Stimulated activated CD4-positive, alpha-beta T cell treated with anti-CD3 and anti-CD28 coated beads, Interleukin-2, amount 100 ng/mL, for 24 hours (primary cell): ENCODE results near the gene PYCARD.
"Not testable (repeated sequence)": the region's sequence is repeated elsewhere in the genome, so short reads cannot be mapped to it uniquely, and the experiment has no call there.

ENCODE experiments used
- DNase-seq, 2 donors: peaks; one replicate each; pipeline ENCODE4 v3.0.0-alpha.2; 2020

Gene PYCARD

DNA sequence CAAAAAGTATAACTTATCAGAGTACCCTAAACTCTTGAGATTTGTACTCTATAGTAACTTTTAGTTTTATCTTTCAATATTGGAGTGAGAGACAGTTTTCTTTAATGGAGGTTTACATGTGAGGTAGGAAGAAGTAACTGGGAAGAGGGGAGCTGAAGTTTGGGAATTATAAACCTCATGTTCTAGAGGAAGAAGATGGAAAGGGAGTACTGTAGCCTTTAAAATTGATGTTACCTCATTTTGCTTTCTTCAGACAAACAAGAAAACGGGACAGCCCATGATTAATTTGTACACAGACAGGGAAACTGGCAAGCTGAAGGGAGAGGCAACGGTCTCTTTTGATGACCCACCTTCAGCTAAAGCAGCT lies 13.2 kb downstream of the PYCARD start:
- DNase-seq = no peak

DNA sequence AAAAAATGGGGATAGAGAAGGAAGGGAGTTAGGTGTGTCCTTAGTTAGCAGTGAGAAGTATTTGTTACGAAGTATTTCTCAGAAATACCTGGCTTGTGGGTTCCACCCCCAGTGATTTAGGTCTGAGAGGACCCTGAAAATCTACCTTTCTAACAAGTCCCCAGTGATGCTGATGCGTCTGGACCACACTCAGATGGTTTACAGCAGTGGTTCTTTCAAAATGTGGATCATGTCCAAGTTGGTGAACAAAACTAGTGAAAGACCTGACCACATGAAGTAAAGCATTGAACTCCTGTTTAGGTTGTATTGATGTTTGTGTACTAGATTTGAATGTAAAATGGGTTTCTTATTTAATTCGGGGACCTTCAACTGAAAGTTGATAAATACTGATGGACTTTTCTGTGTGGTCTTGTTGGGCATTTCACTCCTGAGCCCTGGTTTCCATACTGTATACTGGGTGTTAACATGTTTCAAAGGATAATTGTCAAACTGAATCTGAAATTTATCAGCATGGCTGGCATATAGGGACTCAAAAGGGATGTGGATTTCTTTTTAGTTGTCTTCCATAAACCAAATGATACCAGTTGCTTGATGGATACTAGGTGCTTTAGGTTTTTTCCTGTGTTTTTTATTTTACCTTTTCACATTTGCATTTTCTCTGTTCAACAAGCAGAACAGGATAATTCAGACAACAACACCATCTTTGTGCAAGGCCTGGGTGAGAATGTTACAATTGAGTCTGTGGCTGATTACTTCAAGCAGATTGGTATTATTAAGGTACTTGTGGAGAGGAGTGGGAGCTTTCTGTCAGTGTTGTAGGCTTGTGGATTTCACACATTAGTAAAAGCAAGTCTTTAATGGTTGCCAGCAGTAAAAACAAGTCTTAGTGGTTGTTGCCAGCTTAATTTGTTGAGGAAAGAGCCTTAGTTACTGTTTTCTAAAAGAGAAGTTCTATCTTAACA lies 13.8 kb downstream of the PYCARD start:
- DNase-seq = no peak

DNA sequence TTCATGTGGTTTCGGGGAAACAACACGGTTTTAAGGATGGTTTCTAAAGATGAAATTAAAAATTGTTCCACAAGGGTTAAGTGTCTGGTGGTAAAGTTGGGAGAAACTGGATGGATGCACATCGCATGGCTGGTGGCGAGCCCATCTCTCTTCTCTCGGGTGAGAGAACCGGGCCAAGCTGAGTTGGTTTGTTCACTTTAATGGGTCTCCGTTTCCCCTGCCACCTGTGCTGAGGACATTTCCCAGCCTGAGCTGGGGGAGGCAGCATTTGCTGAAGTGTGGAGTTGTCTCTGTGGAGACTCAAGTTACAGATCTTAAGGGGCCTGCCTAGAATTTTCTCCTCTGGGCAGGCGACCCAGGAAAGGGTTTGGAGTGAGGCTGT lies 14.8 kb downstream of the PYCARD start:
- DNase-seq = no peak

DNA sequence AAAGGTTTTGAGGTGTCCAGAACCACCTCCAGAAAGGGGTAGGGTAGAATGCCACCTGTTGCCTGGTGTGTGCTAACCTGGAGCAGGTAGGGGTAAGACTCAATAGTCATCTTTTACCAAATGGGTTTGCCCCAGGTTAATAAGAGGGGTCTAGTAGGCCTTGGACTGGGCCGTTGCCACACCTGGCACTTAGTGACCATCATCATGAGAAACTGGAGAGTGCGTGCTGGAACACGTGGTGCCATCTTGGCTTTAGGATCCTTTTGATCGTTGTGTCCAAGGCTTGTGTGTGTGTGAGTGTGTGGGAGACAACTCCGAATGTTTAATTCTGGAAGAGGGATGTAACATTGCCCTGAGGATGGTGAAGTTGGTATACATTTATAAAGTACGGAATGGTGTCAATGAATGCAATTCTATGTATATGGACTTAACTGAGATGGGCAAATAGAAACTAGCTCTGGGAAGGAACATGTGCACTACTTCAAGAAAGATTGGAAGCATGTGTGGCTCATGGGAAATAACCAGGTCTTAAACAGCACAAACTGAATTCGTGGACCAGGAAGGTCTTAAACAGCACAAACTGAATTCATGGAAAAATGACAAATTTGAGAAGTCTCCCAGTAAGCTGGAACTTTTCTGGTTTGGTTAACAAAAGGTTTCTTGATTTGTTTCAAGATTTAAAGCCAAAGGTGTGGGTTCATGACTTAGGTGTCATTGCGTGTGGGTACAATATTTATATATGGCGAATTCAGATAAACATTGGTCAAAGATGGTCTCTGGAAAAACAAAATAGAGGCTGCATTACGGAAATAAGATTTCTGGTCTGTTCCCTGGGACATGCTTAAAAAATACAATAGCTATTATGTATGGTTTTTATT lies 15.4 kb downstream of the PYCARD start:
- no peak for DNase-seq

DNA sequence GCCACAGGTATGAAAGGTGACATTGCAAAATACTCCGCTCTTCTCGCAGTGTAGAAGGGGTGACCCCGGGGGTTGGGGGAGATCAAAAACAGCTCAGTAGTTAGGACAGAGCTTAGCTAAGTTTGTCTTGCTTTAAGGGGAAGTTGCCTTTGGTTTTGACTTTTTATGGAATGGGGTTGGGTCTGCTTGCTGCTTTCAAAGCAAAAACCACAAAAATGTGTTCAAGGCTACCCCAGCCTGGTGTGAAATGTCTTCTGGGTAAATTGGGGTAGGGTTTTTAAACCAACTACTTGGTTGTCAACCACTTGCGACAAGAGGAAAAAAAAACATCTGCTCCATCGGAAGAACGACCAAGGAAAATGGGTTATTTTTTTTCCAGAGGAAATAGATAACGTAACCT lies 16.4 kb downstream of the PYCARD start:
- DNase-seq = no peak

DNA sequence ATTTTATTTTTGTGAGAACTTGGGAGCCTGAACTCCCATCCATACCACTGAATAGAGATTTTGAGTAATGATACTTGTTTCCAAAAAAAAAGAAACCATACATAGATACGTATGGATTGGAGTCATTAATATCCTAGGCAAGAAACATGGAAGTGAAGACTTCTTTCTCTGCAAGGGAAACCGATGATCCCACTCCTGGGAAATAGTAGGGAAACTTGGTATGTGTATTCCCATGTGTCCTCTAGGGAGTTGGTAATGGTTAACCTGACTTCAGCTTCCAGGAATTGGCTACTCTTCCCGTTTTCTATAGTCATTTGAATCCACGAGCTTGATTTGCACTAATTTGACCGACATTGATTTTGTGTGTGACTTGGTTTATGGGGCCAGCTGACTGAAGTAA lies 17.2 kb downstream of the PYCARD start:
- no peak for DNase-seq

DNA sequence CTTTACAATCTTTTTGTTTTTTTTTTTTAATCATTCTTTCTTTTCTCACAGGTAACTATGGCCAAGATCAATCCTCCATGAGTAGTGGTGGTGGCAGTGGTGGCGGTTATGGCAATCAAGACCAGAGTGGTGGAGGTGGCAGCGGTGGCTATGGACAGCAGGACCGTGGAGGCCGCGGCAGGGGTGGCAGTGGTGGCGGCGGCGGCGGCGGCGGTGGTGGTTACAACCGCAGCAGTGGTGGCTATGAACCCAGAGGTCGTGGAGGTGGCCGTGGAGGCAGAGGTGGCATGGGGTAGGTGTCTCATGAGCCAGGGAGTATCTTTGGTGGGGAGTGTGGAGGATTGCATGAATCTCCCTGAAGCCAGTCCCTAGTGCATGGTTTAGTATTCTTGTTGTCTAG lies 17.7 kb downstream of the PYCARD start:
- no peak for DNase-seq

DNA sequence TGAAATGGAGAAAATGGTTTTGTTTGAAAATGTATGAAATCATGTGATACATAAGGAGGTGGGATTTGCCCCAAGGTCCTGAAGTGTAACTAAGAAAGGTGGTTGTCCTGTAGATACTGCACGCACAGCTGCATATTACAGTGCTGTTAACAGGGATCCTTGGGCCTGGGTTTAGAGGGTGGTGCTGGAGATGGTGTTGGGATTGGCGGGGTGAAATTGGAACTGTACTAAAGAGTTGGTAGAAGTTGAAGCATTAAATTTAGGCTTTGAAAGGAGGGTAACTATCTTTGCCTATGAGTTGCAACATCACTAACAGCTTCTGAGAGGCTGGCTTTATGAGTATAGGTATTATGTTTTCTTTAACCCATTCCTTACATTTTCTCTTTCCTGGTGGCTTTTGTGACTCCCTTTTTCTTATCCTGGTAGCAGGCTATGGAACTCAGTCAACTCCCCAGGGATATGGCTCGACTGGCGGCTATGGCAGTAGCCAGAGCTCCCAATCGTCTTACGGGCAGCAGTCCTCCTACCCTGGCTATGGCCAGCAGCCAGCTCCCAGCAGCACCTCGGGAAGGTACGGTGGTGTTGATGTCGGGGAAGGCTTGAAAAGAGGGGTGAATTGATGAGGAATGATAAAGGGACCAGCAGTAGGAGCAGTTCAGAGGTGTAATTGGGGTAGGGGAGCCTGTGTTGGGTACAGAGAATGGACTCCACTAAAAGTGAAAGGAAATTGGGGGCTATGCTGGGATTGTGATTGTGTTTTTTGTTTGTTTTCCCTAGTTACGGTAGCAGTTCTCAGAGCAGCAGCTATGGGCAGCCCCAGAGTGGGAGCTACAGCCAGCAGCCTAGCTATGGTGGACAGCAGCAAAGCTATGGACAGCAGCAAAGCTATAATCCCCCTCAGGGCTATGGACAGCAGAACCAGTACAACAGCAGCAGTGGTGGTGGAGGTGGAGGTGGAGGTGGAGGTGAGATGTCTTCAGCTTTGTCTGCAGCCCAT lies 18.8 kb downstream of the PYCARD start:
- no peak for DNase-seq

DNA sequence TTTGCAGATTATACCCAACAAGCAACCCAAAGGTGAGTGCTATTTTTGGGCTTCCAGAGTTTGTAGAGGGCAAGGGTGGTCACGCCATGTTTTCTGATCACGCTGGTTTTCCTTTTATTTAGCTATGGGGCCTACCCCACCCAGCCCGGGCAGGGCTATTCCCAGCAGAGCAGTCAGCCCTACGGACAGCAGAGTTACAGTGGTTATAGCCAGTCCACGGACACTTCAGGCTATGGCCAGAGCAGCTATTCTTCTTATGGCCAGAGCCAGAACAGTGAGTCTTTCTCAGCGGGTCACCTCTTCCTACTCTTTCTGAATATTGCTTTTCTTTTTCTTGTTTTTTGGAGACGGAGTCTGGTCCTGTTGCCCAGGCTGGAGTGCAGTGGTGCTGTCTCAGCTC lies 20.2 kb downstream of the PYCARD start:
- DNase-seq = no peak

DNA sequence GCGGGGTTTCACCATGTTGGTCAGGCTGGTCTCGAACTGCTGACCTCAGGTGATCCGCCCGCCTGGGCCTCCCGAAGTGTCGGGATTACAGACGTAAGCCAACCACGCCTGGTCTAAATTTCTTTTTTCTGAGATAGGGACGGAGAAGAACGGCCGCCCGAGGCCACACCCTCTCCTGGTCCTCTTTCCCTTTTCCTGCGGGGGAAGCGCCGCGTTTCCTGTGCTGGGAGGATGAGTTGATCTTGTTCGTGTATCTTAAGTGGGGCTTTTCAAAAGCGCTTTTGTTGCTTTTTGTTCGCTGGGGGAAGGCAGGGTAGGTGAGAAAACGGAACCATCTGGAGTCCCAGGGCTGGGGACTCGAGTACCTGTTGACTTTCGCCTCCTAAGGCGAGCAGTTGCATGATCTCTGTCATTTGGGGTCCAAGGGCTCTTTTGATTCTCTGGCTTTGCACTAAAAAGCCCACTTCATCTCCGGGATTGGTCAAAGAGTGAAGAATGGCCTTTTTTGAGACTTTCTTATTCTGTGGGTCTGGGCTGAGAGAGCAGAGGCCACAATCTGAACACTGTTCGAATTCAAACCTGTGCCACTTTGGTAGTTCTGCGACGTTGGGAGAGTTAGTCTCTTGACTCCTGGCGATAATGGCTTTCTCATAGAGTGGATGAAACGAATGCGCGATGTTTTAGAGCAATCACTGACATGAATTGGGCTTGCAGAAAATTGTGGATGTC lies 21.3 kb downstream of the PYCARD start:
- peak; percentile 48 to 53 for DNase-seq

DNA sequence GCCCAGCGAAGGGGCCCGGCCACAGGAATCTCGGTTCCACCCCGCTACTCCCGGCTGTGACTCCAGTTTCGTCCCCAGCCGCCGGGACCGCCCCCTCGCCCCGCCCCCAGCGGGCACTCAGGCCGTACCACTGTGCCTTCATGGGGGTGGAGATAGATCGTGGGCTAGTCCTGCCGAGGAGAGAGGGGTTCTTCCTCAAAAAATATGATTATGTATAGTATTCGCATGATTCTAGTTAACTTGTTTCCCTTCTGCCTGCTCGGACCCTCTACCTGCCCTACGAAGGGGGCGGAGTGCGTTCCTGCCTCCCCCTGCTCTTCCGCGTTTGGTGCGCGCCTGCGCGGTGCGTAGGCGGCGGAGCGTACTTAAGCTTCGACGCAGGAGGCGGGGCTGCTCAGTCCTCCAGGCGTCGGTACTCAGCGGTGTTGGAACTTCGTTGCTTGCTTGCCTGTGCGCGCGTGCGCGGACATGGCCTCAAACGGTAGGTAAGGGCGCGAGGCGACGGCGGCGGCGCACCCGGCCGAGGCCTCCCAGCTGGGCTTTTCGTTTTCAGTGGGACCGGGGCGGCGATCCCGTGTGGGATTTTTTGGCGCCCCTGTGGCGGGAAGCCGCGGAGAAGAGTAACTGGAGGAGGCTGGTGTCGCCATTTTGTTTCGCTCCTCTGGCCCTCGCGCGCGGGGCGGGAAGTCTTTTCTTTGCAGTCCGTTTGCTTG lies 22.7 kb downstream of the PYCARD start, which contains the start of gene FUS:
TSS of gene FUS (plus strand) at position 393 of the 713 bp plus-strand sequence. CDS start at position 469, 76 bp downstream.
- DNase-seq = peak; percentile 90 to 92

DNA sequence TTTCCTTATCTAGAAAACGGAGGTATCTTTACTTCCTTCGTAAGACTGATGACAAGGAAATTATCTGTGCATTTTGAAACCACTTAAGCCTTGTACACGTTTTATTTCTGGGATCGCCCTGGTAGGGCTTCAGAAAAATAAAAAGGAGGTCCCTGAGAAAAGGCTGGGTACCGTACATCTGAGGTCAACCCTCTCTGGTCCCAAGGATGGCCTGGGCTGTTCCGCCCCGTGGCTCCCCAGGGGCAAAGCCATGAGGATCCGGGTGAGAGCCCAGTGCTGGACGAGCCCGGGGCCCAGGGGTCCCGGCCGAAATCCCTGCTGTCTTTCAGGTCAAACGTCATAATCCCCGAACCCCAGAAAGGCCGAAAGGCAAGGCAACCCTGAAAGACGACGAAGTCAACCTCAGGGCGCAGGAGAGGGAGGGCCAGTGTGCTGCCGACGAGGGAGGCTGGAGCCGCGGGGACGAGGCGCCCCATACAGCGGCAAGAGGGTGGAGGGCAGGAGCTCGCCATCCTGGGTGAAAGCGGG lies 23.3 kb downstream of the PYCARD start:
- no peak for DNase-seq

DNA sequence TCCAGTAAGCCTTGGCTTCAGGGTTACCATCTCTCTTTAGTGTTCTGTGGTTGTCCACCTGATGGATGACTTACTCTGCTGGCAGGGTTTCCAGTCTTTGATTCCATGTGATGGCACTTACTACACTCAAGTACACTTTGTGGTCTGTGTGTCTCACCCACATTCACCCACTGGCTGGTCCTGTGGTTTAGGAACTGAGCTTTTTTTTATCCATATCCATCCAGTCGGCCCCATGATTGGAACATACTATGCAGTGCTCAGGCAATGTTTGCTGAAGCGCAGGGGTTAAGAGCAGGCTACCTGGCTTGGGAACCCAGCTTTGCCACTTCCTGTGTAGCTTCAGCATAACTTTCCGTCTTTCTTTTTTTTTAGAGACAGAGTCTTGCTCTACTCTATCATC lies 25.4 kb downstream of the PYCARD start:
- peak; percentile 46 to 51 for DNase-seq

DNA sequence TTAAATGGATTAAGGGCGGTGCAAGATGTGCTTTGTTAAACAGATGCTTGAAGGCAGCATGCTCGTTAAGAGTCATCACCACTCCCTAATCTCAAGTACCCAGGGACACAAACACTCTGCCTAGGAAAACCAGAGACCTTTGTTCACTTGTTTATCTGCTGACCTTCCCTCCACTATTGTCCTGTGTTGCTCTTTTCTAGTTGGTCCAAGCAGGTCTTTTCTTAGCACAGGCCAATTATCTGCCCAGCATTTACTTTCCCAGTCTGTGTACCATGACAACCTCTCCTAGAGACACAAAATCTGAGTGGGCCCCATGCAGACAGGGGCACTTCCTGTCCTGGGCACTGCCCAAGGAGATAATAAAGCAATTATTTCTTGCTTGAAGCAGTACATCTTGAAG lies 32.5 kb downstream of the PYCARD start:
- DNase-seq = not testable (repeated sequence)

DNA sequence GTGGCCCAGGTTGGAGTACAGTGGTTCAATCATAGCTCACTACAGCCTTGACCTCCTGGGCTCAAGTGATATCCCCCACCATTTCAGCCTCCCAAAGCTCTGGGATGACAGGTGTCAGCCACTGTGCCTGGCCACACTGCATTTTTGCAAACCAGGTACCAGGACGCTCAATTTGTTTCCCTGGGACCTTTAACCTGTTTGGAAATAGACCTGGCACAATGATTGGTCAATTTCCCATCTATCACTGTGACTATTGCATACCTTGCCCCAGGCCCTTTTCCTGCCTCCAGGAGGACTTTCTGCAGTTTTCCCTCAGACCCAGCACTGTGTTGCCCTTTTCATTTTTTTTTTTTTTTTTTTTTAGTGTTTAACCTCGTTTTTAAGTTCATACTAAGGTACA lies 33.7 kb downstream of the PYCARD start:
- no peak for DNase-seq

DNA sequence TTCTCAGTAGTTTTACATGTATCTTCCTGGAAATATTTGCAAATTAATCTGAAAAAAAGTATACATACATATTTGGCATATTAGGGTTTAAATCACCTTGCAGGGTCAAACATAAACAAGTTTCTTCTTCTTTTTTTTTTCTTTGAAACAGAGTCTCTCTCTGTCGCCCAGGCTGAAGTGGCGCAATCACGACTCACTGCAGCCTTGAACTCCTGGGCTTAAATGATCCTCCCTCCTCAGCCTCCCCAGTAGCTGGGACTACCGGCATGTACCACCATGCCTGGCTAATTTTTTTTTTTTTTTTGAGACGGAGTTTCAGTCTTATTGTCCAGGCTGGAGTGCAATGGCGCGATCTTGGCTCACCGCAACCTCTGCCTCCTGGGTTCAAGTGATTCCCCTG lies 35.2 kb downstream of the PYCARD start:
- DNase-seq = no peak

DNA sequence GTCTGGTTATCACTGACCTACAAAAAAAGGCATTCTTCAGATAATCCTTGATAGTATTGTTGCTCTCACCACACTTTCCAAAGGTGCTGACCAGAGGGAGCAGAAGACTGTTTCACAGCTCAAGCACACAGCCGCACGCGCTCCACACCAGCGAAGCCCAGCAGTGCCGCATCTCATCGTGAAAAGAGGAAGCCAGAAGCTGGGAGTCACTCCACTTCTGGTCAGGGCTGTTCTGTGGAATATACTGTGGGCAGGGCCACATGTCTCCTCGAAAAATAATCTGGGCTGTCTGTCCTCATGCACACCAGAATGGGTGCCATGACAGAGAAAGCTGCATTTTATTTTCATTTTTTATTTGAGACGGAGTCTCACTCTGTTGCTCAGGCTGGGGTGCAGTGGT lies 45.4 kb downstream of the PYCARD start:
- no peak for DNase-seq
